SK-N-MC (cell line): ENCODE measurements around the gene CPTP.

Experiments used
- EZH2 ChIP-seq: fragments of 200-600 bp; sonication (generic); IDR thresholded peaks from one replicate; pipeline ENCODE4 v1.6.1; 2017; ENCODE audit warnings: antibody characterized with exemption
- POLR2AphosphoS5 ChIP-seq: IDR thresholded peaks from 2 replicates; pipeline ENCODE4 v1.6.1; 2012; ENCODE audit warnings: mild to moderate bottlenecking, low read depth, low read length, borderline replicate concordance

GRCh38 chr1:1287288-1288110 lies 37.1 kb upstream of the CPTP start:
- TF ChIP-seq EZH2 (no peak), POLR2AphosphoS5 (no peak)
